HG03442 (cell line): Measurements from ENCODE around the gene OSBPL1A.
"Not testable (repeated sequence)": the region's sequence is repeated elsewhere in the genome, so short reads cannot be mapped to it uniquely, and the experiment has no call there.

Source experiments
- ATAC-seq: cut with Tn5 transposase; IDR thresholded peaks from one replicate; pipeline ENCODE4 v1.9.1; 2021; ENCODE audit warnings: mild to moderate bottlenecking, moderate library complexity; ENCODE audit not compliant: unreplicated experiment

Gene OSBPL1A

GRCh38 chr18:24398540-24398939 is 916 bp upstream of the OSBPL1A start:
- ATAC-seq: no peak

- ATAC-seq: no peak
Observed at GRCh38 chr18:24397131-24397693, 412 bp downstream of the OSBPL1A start.

DNA sequence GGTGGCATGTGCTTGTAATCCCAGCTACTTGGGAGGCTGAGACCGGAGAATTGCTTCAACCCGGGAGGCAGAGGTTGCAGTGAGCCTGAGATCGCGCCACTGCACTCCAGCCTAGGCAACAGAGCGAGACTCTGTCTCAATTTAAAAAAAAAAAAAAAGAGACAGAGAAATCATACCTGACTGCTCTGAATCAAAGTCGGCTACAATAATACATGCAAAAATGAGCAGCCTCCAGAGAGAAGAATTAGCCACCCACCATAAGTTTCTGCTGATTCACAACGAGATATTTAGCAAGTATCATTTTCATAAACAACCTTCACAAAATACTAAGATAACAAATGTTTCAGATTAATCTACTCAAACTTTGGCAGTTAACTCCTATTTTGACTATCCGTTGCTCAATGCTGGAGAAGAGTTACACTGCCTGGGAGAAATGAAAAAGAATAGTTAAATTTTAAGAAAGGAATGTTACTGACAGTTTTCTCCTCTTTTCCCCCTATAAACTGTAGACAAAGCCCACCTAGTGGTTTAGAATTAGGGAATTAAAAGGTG is 1.5 kb downstream of the OSBPL1A start:
- ATAC-seq: no peak

DNA sequence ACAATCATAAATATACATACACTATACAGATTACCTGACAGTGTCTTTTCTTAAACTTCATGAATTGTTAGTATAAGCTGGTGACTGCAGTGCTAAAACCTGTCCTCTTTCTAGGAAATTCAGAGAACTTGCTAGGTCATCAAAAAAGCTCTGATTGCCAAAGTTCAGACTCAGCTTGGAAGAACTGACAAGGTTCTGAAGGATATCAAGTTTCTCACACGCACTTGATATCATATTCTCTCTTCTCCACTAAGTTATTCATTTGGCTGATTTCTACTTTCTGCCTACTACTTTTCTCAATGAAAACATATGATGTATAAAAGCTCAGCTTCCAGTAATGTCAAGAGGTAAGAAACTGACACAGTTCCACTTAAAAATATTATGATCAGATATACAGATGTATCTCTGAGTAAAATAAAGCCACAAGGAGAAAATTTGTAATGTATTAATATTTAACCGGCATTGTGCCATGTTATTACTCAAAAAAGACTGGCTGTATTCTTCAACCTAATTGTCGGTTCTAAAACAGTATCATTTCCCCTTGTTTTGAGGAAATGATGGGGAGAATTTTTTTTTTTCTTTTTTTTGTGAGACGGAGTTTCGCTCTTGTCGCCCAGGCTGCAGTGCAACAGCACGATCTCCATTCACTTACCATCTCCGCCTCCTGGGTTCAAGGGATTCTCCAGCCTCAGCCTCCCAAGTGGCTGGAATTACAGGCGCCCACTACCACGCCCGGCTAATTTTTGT is 2.4 kb downstream of the OSBPL1A start:
- ATAC-seq: no peak

GRCh38 chr18:24388957-24389356 is 8.7 kb downstream of the OSBPL1A start:
- no peak for ATAC-seq

GRCh38 chr18:24386681-24387080 is 10.9 kb downstream of the OSBPL1A start:
- ATAC-seq: no peak

DNA sequence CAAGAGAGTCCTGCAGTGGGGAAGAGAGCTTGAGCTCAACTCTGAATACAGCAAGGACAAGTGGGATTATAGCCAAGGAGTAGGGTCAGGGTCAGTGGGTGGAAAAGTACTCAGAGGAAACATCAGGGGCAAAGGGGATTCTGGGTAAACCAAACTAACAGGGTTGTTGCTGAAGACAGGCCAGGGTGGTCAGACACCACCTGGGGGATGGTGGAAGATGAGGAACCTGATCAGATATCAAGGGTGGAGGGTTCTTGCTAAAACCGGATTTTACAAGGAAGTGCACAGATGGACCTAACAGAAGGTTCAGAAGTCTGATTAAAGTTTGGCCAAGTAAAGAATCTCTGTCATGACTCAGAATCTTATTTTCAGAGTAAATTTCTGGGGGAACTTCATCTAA is 16.5 kb downstream of the OSBPL1A start:
- ATAC-seq: no peak

GRCh38 chr18:24380163-24380747 is 17.4 kb downstream of the OSBPL1A start:
- no peak for ATAC-seq

DNA sequence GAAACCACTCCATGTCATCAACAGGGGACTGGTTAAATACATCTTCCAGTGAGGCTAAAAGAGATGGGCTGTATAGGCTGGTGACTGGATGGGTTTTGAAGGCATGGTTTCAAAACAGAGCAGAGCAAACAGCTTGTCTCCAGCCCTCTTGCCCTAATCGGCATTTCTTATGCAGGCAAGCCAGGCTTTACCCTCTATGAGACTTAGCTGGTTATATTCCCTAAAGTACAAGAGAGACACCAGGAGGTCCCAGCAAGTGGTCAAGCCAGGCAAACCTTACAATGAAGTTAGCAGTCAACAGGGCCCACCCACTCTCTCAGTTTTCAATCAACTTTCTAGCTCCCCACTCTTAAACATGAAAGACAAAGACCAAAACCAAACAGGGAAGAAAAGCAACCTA is 19.0 kb downstream of the OSBPL1A start:
- no peak for ATAC-seq

GRCh38 chr18:24376531-24376930 is 21.1 kb downstream of the OSBPL1A start:
- not testable (repeated sequence) for ATAC-seq

DNA sequence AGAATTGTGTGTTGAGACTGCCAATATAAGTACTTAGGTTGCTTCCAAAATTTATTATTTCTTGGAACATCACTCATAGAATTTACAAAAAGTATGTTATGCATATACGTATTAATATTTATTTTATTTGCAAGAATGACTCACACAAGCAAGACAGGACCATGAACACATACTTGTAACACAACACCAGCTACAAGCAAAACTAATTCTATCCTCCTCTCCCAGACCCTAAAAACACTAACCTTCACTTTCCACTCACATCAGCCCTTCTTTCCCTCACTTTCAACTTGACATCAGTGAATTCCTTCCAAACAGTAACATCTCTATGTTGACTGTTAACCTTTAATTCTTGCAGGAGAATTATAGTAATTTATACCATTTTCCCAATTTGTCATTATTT is 24.3 kb downstream of the OSBPL1A start:
- no peak for ATAC-seq

DNA sequence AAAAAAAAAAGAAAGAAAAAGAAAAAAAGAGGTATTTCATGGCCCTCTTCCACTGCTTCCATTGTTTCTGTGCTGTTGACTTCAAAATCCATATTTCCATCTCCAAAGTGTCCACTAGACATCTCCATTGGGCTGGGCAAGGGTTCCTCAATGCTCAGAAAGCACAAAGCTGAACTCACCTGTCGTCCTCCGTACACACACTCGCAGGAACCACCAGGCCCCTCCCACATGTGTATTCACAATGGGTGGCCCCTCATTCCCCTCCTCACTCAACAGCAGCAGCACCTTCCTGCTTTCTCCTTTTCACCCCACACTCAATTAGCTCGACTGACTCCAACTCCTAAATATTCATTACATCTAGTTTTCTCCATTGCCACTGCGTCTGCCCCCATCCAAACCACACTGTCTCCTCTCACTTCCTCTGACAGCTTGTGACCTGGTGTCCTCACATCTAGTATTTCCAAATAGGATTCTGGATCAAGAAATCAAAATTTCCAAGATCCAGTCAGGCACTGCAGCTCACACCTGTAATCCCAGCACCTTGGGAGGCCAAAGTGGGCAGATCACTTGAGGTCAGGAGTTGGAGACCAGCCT is 25.2 kb downstream of the OSBPL1A start:
- ATAC-seq: no peak

DNA sequence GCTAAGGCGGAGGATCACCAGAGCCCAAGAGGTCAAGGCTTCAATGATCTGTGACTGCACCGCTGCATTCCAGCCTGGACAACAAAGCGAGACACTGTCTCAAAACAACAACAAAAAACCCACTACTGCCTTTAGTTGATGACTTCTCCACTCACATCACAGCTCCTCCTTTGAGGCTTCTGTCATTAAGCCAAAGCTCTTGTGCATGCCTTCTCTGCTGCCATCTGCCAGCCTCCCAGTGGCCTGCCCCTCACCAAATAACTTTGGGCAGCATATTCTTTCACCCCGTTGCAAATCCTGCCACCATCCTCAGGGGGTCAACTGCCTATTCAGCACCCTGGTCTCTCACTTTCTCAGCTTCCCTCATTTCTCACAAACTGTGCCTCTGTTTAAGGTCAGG is 27.5 kb downstream of the OSBPL1A start:
- no peak for ATAC-seq

GRCh38 chr18:24369426-24369825 is 28.2 kb downstream of the OSBPL1A start:
- ATAC-seq: no peak

- ATAC-seq: no peak
Observed at GRCh38 chr18:24368749-24369148, 28.9 kb downstream of the OSBPL1A start.

GRCh38 chr18:24366328-24366727 is 31.3 kb downstream of the OSBPL1A start:
- ATAC-seq: no peak

GRCh38 chr18:24364177-24364576 is 33.4 kb downstream of the OSBPL1A start:
- ATAC-seq: no peak

GRCh38 chr18:24362757-24363156 is 34.9 kb downstream of the OSBPL1A start:
- ATAC-seq: no peak

GRCh38 chr18:24359787-24360530 is 37.7 kb downstream of the OSBPL1A start:
- peak; percentile 59 for ATAC-seq

DNA sequence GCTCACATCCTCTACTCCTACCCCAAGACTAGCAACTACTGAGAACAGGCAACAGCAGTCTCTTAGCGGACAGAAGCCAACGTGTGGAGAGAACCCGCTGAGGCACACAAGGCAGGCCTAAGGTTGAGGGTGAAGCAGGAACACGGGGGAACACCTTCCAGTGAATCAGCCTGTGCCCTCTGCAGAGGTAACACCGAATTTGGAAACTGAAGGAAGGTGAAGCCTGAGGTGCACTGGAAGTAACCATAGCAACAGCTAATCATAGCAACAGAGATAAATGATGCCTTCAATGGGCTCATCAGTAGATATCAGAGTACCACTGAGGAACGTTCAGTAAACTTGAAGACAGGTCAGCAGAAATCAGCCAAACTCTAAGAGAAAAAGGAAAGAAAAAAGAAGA is 43.3 kb downstream of the OSBPL1A start:
- ATAC-seq: no peak

GRCh38 chr18:24346254-24346653 is 51.4 kb downstream of the OSBPL1A start:
- ATAC-seq: no peak
